ENCODE data around the gene PLIN4.
A peak's percentile ranks its signal among the peaks of the same experiment; 100 is the strongest.

PLIN4 gene

GRCh38 chr19:4512070-4512469 is 6.2 kb downstream of the PLIN4 start:
- DNase-seq (ENCODE audit: low read depth) = no peak
- Histone ChIP-seq H3K4me1 (ENCODE audit: control insufficient read depth, insufficient read depth, low read length) (peaks cover 16% of the 10 kb centered on the region), H3K27me3 (replicated peaks; ENCODE audit: control insufficient read depth, insufficient read depth, low read length) (no peaks in the 10 kb centered on the region), H3K36me3 (ENCODE audit: control insufficient read depth, insufficient read depth, low read length, severe bottlenecking) (peaks cover 66% of the 10 kb centered on the region), H3K9ac (ENCODE audit: low read length) (no peak overlapping the region), H3K4me3 (ENCODE audit: low read length) (no peak overlapping the region), H3K9me3 (ENCODE audit: control insufficient read depth, low read length) (no peaks in the 10 kb centered on the region)

- Histone ChIP-seq H3K36me3 (ENCODE audit: control insufficient read depth, insufficient read depth, low read length, severe bottlenecking) (peaks cover 71% of the 10 kb centered on the region), H3K4me3 (ENCODE audit: low read length) (no peak overlapping the region), H3K27me3 (replicated peaks; ENCODE audit: control insufficient read depth, insufficient read depth, low read length) (no peaks in the 10 kb centered on the region), H3K4me1 (ENCODE audit: control insufficient read depth, insufficient read depth, low read length) (peaks cover 19% of the 10 kb centered on the region), H3K9ac (ENCODE audit: low read length) (no peak overlapping the region), H3K9me3 (ENCODE audit: control insufficient read depth, low read length) (no peaks in the 10 kb centered on the region)
- no peak for DNase-seq (ENCODE audit: low read depth)
Observed at GRCh38 chr19:4511300-4512054, 6.8 kb downstream of the PLIN4 start.

DNA sequence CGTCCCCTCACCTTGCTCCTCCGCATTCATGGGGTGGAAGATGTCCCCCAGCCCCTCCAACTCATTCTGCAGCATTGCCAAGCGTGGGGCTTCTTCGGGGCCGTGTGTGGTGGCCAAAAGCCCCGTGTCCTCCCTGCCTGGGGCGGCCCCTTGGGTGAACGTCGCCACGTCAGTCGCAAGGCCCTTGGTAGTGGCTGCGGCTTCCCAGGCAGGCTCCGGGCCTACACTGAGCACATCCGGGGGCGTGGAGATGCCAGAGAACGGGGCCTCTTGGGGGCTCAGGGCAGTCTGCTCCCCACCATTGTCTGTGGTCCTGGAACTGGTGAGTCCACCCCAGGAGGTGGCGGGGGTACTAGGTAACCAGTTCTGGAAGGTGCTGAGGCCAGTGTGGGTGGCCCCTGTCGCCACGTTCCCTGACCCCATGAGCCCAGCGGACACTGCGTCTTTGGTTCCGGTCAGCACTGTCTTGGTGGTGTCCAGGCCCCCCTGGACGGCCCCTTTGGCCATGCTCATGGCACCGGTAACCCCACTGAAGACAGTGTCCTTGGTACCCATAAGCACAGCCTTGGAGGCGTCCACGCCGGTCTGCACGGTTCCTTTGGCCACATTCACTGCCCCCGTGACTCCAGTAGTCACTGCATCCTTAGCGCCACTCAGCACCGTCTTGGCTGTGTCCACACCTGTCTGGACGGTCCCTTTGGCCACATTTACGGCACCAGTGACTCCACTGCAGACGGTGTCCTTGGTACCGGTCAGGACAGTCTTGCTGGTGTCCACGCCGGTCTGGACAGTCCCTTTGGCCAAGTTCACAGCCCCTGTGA is 7.6 kb downstream of the PLIN4 start:
- Histone ChIP-seq H3K36me3 (ENCODE audit: control insufficient read depth, insufficient read depth, low read length, severe bottlenecking) (peaks cover 71% of the 10 kb centered on the region), H3K9me3 (ENCODE audit: control insufficient read depth, low read length) (no peaks in the 10 kb centered on the region), H3K9ac (ENCODE audit: low read length) (no peak overlapping the region), H3K4me1 (ENCODE audit: control insufficient read depth, insufficient read depth, low read length) (peaks cover 20% of the 10 kb centered on the region), H3K27me3 (replicated peaks; ENCODE audit: control insufficient read depth, insufficient read depth, low read length) (no peaks in the 10 kb centered on the region), H3K4me3 (ENCODE audit: low read length) (no peak overlapping the region)
- DNase-seq (ENCODE audit: low read depth) = no peak

- Histone ChIP-seq H3K4me3 (ENCODE audit: low read length) (peak overlapping the region; percentile 40), H3K36me3 (ENCODE audit: control insufficient read depth, insufficient read depth, low read length, severe bottlenecking) (peaks cover 79% of the 10 kb centered on the region), H3K9ac (ENCODE audit: low read length) (no peak overlapping the region), H3K27me3 (replicated peaks; ENCODE audit: control insufficient read depth, insufficient read depth, low read length) (no peaks in the 10 kb centered on the region), H3K4me1 (ENCODE audit: control insufficient read depth, insufficient read depth, low read length) (peaks cover 29% of the 10 kb centered on the region), H3K9me3 (ENCODE audit: control insufficient read depth, low read length) (no peaks in the 10 kb centered on the region)
- no peak for DNase-seq (ENCODE audit: low read depth)
Observed at GRCh38 chr19:4508698-4509097, 9.6 kb downstream of the PLIN4 start.

DNA sequence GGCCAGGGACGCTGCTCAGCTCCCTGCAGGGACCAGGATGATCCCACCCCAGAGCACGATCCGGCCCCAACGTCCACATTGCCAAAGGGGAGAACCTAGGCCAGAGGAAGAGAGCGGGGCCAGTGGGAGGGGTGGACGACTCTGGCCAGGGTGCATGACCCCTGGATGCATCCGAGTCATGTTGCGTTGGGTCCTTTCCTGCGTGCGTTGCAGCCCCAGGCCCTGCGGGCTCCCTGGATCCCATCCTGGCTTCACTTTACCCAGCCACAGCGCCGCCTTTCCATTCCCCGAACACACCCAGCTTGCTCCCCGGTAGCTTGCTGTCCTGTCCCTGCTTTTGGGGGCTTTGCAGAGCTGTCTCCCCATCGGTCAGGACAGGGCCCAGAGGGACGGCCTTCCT is 10.5 kb downstream of the PLIN4 start:
- peak overlapping the region; percentile 64 for H3K9ac ChIP-seq (ENCODE audit: low read length)
- no peaks in the 10 kb centered on the region for H3K9me3 ChIP-seq (ENCODE audit: control insufficient read depth, low read length)
- H3K27me3 ChIP-seq (replicated peaks; ENCODE audit: control insufficient read depth, insufficient read depth, low read length) = no peaks in the 10 kb centered on the region
- H3K4me1 ChIP-seq (ENCODE audit: control insufficient read depth, insufficient read depth, low read length) = peaks cover 29% of the 10 kb centered on the region
- DNase-seq (ENCODE audit: low read depth) = no peak
- peak overlapping the region; percentile 68 for H3K4me3 ChIP-seq (ENCODE audit: low read length)
- peaks cover 79% of the 10 kb centered on the region for H3K36me3 ChIP-seq (ENCODE audit: control insufficient read depth, insufficient read depth, low read length, severe bottlenecking)

- peak overlapping the region; percentile 64 for H3K9ac ChIP-seq (ENCODE audit: low read length)
- no peaks in the 10 kb centered on the region for H3K9me3 ChIP-seq (ENCODE audit: control insufficient read depth, low read length)
- no peaks in the 10 kb centered on the region for H3K27me3 ChIP-seq (replicated peaks; ENCODE audit: control insufficient read depth, insufficient read depth, low read length)
- no peak for DNase-seq (ENCODE audit: low read depth)
- peaks cover 29% of the 10 kb centered on the region for H3K4me1 ChIP-seq (ENCODE audit: control insufficient read depth, insufficient read depth, low read length)
- H3K36me3 ChIP-seq (ENCODE audit: control insufficient read depth, insufficient read depth, low read length, severe bottlenecking) = peaks cover 79% of the 10 kb centered on the region
- H3K4me3 ChIP-seq (ENCODE audit: low read length) = peak overlapping the region; percentile 68
Observed at GRCh38 chr19:4507150-4507452, 11.2 kb downstream of the PLIN4 start.

- Histone ChIP-seq H3K36me3 (ENCODE audit: control insufficient read depth, insufficient read depth, low read length, severe bottlenecking) (peaks cover 79% of the 10 kb centered on the region), H3K27me3 (replicated peaks; ENCODE audit: control insufficient read depth, insufficient read depth, low read length) (no peaks in the 10 kb centered on the region), H3K9ac (ENCODE audit: low read length) (peak overlapping the region; percentile 64), H3K4me3 (ENCODE audit: low read length) (peak overlapping the region; percentile 68), H3K9me3 (ENCODE audit: control insufficient read depth, low read length) (no peaks in the 10 kb centered on the region), H3K4me1 (ENCODE audit: control insufficient read depth, insufficient read depth, low read length) (peaks cover 29% of the 10 kb centered on the region)
- no peak for DNase-seq (ENCODE audit: low read depth)
Observed at GRCh38 chr19:4506449-4507149, 11.7 kb downstream of the PLIN4 start.

GRCh38 chr19:4505570-4506448 is 12.5 kb downstream of the PLIN4 start:
- peaks cover 81% of the 10 kb centered on the region for H3K36me3 ChIP-seq (ENCODE audit: control insufficient read depth, insufficient read depth, low read length, severe bottlenecking)
- H3K4me1 ChIP-seq (ENCODE audit: control insufficient read depth, insufficient read depth, low read length) = peaks cover 29% of the 10 kb centered on the region
- H3K27me3 ChIP-seq (replicated peaks; ENCODE audit: control insufficient read depth, insufficient read depth, low read length) = no peaks in the 10 kb centered on the region
- H3K9me3 ChIP-seq (ENCODE audit: control insufficient read depth, low read length) = no peaks in the 10 kb centered on the region
- H3K4me3 ChIP-seq (ENCODE audit: low read length) = peak overlapping the region; percentile 68
- DNase-seq (ENCODE audit: low read depth) = no peak
- H3K9ac ChIP-seq (ENCODE audit: low read length) = peak overlapping the region; percentile 64

GRCh38 chr19:4504891-4505569 is 13.3 kb downstream of the PLIN4 start:
- Histone ChIP-seq H3K9me3 (ENCODE audit: control insufficient read depth, low read length) (no peaks in the 10 kb centered on the region), H3K4me1 (ENCODE audit: control insufficient read depth, insufficient read depth, low read length) (peaks cover 29% of the 10 kb centered on the region), H3K27me3 (replicated peaks; ENCODE audit: control insufficient read depth, insufficient read depth, low read length) (no peaks in the 10 kb centered on the region), H3K9ac (ENCODE audit: low read length) (peak overlapping the region; percentile 64), H3K4me3 (ENCODE audit: low read length) (no peak overlapping the region), H3K36me3 (ENCODE audit: control insufficient read depth, insufficient read depth, low read length, severe bottlenecking) (peaks cover 85% of the 10 kb centered on the region)
- DNase-seq (ENCODE audit: low read depth) = no peak

DNA sequence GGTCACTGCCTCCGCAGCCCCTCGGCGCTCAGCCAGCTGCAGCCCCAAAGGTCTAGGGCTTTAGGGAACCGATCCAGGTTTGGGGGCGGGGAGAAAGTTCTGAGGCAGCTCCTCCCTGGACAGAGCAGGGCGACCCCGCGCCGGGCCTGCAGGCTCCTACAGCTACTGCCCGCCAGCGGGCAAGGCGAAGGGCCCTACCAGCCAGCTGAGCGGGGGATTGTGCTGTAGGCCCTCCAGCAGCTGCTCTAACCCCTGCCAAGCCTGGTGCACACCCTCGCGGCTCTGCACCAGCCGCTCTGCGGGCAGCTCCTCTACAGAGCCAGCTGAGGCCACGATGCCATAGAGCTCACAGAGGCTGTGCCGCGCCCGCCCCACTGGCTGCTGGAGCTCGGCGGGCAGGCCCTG is 14.0 kb downstream of the PLIN4 start:
- DNase-seq (ENCODE audit: low read depth) = no peak
- H3K36me3 ChIP-seq (ENCODE audit: control insufficient read depth, insufficient read depth, low read length, severe bottlenecking) = peaks cover 83% of the 10 kb centered on the region

More for the DNA sequence above, 14.0 kb downstream of the PLIN4 start:
- H3K4me3 ChIP-seq (ENCODE audit: low read length) = no peak overlapping the region
- no peaks in the 10 kb centered on the region for H3K27me3 ChIP-seq (replicated peaks; ENCODE audit: control insufficient read depth, insufficient read depth, low read length)
- peaks cover 29% of the 10 kb centered on the region for H3K4me1 ChIP-seq (ENCODE audit: control insufficient read depth, insufficient read depth, low read length)
- no peaks in the 10 kb centered on the region for H3K9me3 ChIP-seq (ENCODE audit: control insufficient read depth, low read length)
- H3K9ac ChIP-seq (ENCODE audit: low read length) = peak overlapping the region; percentile 34
